ENCODE data around the gene ORM2.
"Not testable (repeated sequence)": the region's sequence is repeated elsewhere in the genome, so short reads cannot be mapped to it uniquely, and the experiment has no call there.

Gene ORM2

GRCh38 chr9:114314881-114315722, 14.6 kb upstream of the ORM2 start:
- DNase-seq (ENCODE audit: low read depth), result no peak

- no peak for DNase-seq (ENCODE audit: low read depth)
Observed at GRCh38 chr9:114315723-114316363, 13.8 kb upstream of the ORM2 start.

- DNase-seq (ENCODE audit: low read depth), result no peak
Observed at GRCh38 chr9:114316605-114317230, 13.0 kb upstream of the ORM2 start.

- DNase-seq (ENCODE audit: low read depth), result peak; percentile 51
Observed at GRCh38 chr9:114317665-114318357, 11.9 kb upstream of the ORM2 start.

GRCh38 chr9:114318416-114318815, 11.3 kb upstream of the ORM2 start:
- no peak for DNase-seq (ENCODE audit: low read depth)

GRCh38 chr9:114319147-114319546, 10.5 kb upstream of the ORM2 start:
- DNase-seq (ENCODE audit: low read depth), result no peak

- not testable (repeated sequence) for DNase-seq (ENCODE audit: low read depth)
Observed at GRCh38 chr9:114320710-114321109, 9.0 kb upstream of the ORM2 start.

- DNase-seq (ENCODE audit: low read depth), result no peak
Observed at GRCh38 chr9:114321759-114322158, 7.9 kb upstream of the ORM2 start.

- DNase-seq (ENCODE audit: low read depth), result not testable (repeated sequence)
Observed at GRCh38 chr9:114322160-114322818, 7.4 kb upstream of the ORM2 start.

- not testable (repeated sequence) for DNase-seq (ENCODE audit: low read depth)
Observed at GRCh38 chr9:114322831-114323531, 6.7 kb upstream of the ORM2 start, which contains the start of gene ORM1. TSS of gene ORM1 (plus strand) at chr9:114323098. CDS start at chr9:114323134, 36 bp downstream.

GRCh38 chr9:114323849-114324248, 5.8 kb upstream of the ORM2 start:
- DNase-seq (ENCODE audit: low read depth), result not testable (repeated sequence)

- no peak for DNase-seq (ENCODE audit: low read depth)
Observed at GRCh38 chr9:114324492-114324891, 5.2 kb upstream of the ORM2 start.

GRCh38 chr9:114324965-114325364, 4.7 kb upstream of the ORM2 start:
- not testable (repeated sequence) for DNase-seq (ENCODE audit: low read depth)

GRCh38 chr9:114325684-114326254, 3.9 kb upstream of the ORM2 start:
- DNase-seq (ENCODE audit: low read depth), result not testable (repeated sequence)

GRCh38 chr9:114327749-114328148, 1.9 kb upstream of the ORM2 start:
- no peak for DNase-seq (ENCODE audit: low read depth)

- not testable (repeated sequence) for DNase-seq (ENCODE audit: low read depth)
Observed at GRCh38 chr9:114328357-114328820, 1.3 kb upstream of the ORM2 start.

GRCh38 chr9:114328937-114329624, 588 bp upstream of the ORM2 start:
- DNase-seq (ENCODE audit: low read depth), result not testable (repeated sequence)

- DNase-seq (ENCODE audit: low read depth), result no peak
Observed at GRCh38 chr9:114330636-114331035, 967 bp downstream of the ORM2 start.

- DNase-seq (ENCODE audit: low read depth), result not testable (repeated sequence)
Observed at GRCh38 chr9:114331229-114332195, 1.8 kb downstream of the ORM2 start.
